ENCODE measurements around the gene PPEF2. TPM values are rescaled to one million over a fixed set of nuclear protein-coding genes. Genes with fewer than 3 reads are reported as not detected.

Gene PPEF2
- total RNA-seq, 3 donors from 2014 or later: 0.13 to 0.43 TPM; not detected in 1

GRCh38 chr4:75831856-75832405, 70.3 kb downstream of the PPEF2 start:
- no peak for ATAC-seq
- no peaks in the 10 kb centered on the region for H3K4me1 ChIP-seq (ENCODE audit: low read depth)
- peak in 1 of 3 donors; percentile 35 for DNase-seq
- H3K36me3 ChIP-seq (ENCODE audit: low read depth): no peaks in the 10 kb centered on the region
- H3K9me3 ChIP-seq: no peaks in the 10 kb centered on the region
- TF ChIP-seq CTCF (IDR thresholded peaks at IDR 0.05): no peak
- intact Hi-C loops (cut with DNase I, micrococcal nuclease): no loop called here
- no peak overlapping the region for H3K4me3 ChIP-seq

- Histone ChIP-seq H3K4me3 (no peak overlapping the region), H3K36me3 (ENCODE audit: low read depth) (no peaks in the 10 kb centered on the region), H3K9me3 (no peaks in the 10 kb centered on the region), H3K4me1 (ENCODE audit: low read depth) (no peaks in the 10 kb centered on the region)
- no peak for DNase-seq
- intact Hi-C loops (cut with DNase I, micrococcal nuclease): no loop called here
- ATAC-seq: no peak
- no peak for TF ChIP-seq CTCF (IDR thresholded peaks at IDR 0.05)
These were observed 71.3 kb downstream of the PPEF2 start for GRCh38 chr4:75830906-75831305.

GRCh38 chr4:75823812-75824211, 78.4 kb downstream of the PPEF2 start:
- intact Hi-C loops (cut with DNase I, micrococcal nuclease): no loop called here
- ATAC-seq (no peak), DNase-seq (no peak)
- TF ChIP-seq CTCF (IDR thresholded peaks at IDR 0.05): no peak
- Histone ChIP-seq H3K4me1 (ENCODE audit: low read depth) (no peaks in the 10 kb centered on the region), H3K9me3 (no peaks in the 10 kb centered on the region), H3K4me3 (no peak overlapping the region), H3K36me3 (ENCODE audit: low read depth) (no peaks in the 10 kb centered on the region)

GRCh38 chr4:75822416-75822815, 79.8 kb downstream of the PPEF2 start:
- intact Hi-C loops (cut with DNase I, micrococcal nuclease): no loop called here
- no peak for DNase-seq
- Histone ChIP-seq H3K9me3 (no peaks in the 10 kb centered on the region), H3K36me3 (ENCODE audit: low read depth) (no peaks in the 10 kb centered on the region), H3K4me1 (ENCODE audit: low read depth) (no peaks in the 10 kb centered on the region), H3K4me3 (no peak overlapping the region)
- TF ChIP-seq CTCF (IDR thresholded peaks at IDR 0.05): no peak
- no peak for ATAC-seq

DNA sequence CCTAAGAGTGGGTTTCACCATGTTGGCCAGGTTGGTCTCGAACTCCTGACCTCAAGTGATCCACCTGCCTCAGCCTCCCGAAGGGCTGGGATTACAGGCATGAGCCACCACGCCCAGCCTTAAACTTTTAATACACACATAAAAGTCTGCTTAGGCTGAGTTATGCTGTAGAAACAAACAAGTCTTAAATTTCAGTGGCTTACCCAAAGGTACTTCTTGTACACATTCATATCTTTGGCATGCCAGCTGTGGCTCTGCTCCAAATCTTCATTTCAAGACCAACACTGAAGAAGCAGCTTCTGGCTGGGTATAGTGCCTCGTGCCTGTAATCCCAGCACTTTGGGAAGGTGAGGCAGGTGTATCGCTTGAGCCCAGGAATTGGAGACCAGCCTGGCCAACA, 80.3 kb downstream of the PPEF2 start:
- H3K4me1 ChIP-seq (ENCODE audit: low read depth): no peaks in the 10 kb centered on the region
- H3K4me3 ChIP-seq: no peak overlapping the region
- ATAC-seq (no peak), DNase-seq (no peak)
- no peaks in the 10 kb centered on the region for H3K9me3 ChIP-seq
- no peak for TF ChIP-seq CTCF (IDR thresholded peaks at IDR 0.05)
- intact Hi-C loops (cut with DNase I, micrococcal nuclease): no loop called here
- no peaks in the 10 kb centered on the region for H3K36me3 ChIP-seq (ENCODE audit: low read depth)

DNA sequence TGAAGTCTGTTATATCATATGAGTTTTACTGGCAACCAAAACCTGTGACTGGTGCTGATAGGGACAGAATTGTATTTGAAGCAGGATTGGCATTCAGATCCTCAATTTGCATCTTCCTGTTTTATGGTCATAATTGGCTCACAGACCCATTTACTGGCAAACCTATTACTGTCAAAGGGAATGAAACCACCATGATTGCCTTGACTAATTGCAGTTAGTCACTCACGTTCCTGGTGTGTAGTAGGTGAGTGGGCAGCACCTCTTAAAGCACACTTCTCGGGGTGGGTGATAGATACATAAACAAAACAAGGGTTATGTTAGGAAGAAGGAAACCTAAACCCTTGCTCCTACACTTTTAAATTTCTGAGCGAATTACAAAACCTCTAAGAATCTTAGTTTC, 81.0 kb downstream of the PPEF2 start:
- Histone ChIP-seq H3K36me3 (ENCODE audit: low read depth) (no peaks in the 10 kb centered on the region), H3K4me3 (no peak overlapping the region), H3K4me1 (ENCODE audit: low read depth) (no peaks in the 10 kb centered on the region), H3K9me3 (no peaks in the 10 kb centered on the region)
- ATAC-seq: no peak
- TF ChIP-seq CTCF (IDR thresholded peaks at IDR 0.05): no peak
- DNase-seq: no peak
- intact Hi-C loops (cut with DNase I, micrococcal nuclease): no loop called here
